Mesendoderm (in vitro differentiated cells): Measurements from ENCODE around the gene THRA.

Experiments used
- DNase-seq: peaks from one replicate; pipeline ENCODE4 v3.0.0; 2013
- H2AK5ac ChIP-seq: 2 replicates; pipeline ENCODE4 v1.6.1; 2013; ENCODE audit warnings: low read length, inconsistent platforms
- H2BK120ac ChIP-seq: 2 replicates; pipeline ENCODE4 v1.6.1; 2013; ENCODE audit warnings: low read depth, mild to moderate bottlenecking, low read length, moderate library complexity, mixed read lengths
- H2BK15ac ChIP-seq: replicated peaks from 2 replicates; pipeline ENCODE4 v1.6.1; 2013; ENCODE audit warnings: low read depth, mild to moderate bottlenecking, moderate library complexity
- H2BK5ac ChIP-seq: 2 replicates; pipeline ENCODE4 v1.6.1; 2013; ENCODE audit warnings: low read length, inconsistent platforms
- H3K18ac ChIP-seq: 2 replicates; pipeline ENCODE4 v1.6.1; 2013; ENCODE audit warnings: mild to moderate bottlenecking, low read length, mixed read lengths
- H3K23ac ChIP-seq: one replicate; pipeline ENCODE4 v1.6.1; 2013; ENCODE audit warnings: low read length
- H3K27ac ChIP-seq: 2 replicates; pipeline ENCODE4 v1.5.1; 2013; ENCODE audit warnings: low read depth, mild to moderate bottlenecking, inconsistent platforms, low read length, moderate library complexity
- H3K27me3 ChIP-seq: 2 replicates; pipeline ENCODE4 v1.6.1; 2013; ENCODE audit warnings: low read length, control low read depth, mild to moderate bottlenecking, inconsistent platforms; ENCODE audit not compliant: insufficient read depth, poor library complexity
- H3K36me3 ChIP-seq: 2 replicates; pipeline ENCODE4 v1.6.1; 2013; ENCODE audit warnings: low read length, inconsistent platforms; ENCODE audit not compliant: control insufficient read depth, insufficient read depth
- H3K4ac ChIP-seq: one replicate; pipeline ENCODE4 v1.6.1; 2013; ENCODE audit warnings: low read depth, mild to moderate bottlenecking, low read length, moderate library complexity
- H3K4me1 ChIP-seq: 2 replicates; pipeline ENCODE4 v1.6.1; 2013; ENCODE audit warnings: low read depth, low read length, inconsistent platforms; ENCODE audit not compliant: control insufficient read depth
- H3K4me2 ChIP-seq: 2 replicates; pipeline ENCODE4 v1.6.1; 2013; ENCODE audit warnings: low read length
- H3K4me3 ChIP-seq: 2 replicates; pipeline ENCODE4 v1.5.1; 2013; ENCODE audit warnings: mild to moderate bottlenecking, low read length
- H3K56ac ChIP-seq: one replicate; pipeline ENCODE4 v1.6.1; 2013; ENCODE audit warnings: low read length
- H3K79me1 ChIP-seq: 2 replicates; pipeline ENCODE4 v1.6.1; 2013; ENCODE audit warnings: low read length, inconsistent platforms
- H3K79me2 ChIP-seq: 2 replicates; pipeline ENCODE4 v1.6.1; 2013; ENCODE audit warnings: mild to moderate bottlenecking, low read length; ENCODE audit not compliant: control insufficient read depth, insufficient read depth
- H3K9ac ChIP-seq: 2 replicates; pipeline ENCODE4 v1.6.1; 2013; ENCODE audit warnings: low read length, inconsistent platforms
- H4K5ac ChIP-seq: one replicate; pipeline ENCODE4 v1.6.1; 2013; ENCODE audit warnings: low read length
- H4K8ac ChIP-seq: one replicate; pipeline ENCODE4 v1.6.1; 2013; ENCODE audit warnings: low read depth, mild to moderate bottlenecking, control low read depth, low read length, moderate library complexity
- WGBS: extraction: QIAGEN DNeasy Blood & Tissue Kit; methylation state at CpG from one replicate; pipeline ENCODE4 v1.1.7; 2013; ENCODE audit warnings: low lambda C conversion rate, missing lambda C conversion rate; ENCODE audit not compliant: insufficient coverage; ENCODE audit errors: extremely low coverage; 5-methylcytosine and 5-hydroxymethylcytosine counted together

Gene THRA

GRCh38 chr17:40041196-40041595, 21.6 kb upstream of the THRA start:
- Histone ChIP-seq H2BK15ac (no peak overlapping the region), H3K9ac (no peak overlapping the region), H3K27ac (no peak overlapping the region), H3K4me2 (no peak overlapping the region), H3K56ac (no peak overlapping the region), H2BK120ac (no peak overlapping the region), H2BK5ac (no peak overlapping the region), H4K8ac (no peak overlapping the region), H3K79me1 (no peaks in the 10 kb centered on the region), H2AK5ac (no peak overlapping the region), H3K4ac (no peak overlapping the region), H3K36me3 (no peaks in the 10 kb centered on the region), H3K4me3 (no peak overlapping the region), H3K23ac (no peak overlapping the region), H4K5ac (no peak overlapping the region), H3K27me3 (no peaks in the 10 kb centered on the region), H3K79me2 (no peaks in the 10 kb centered on the region), H3K4me1 (no peaks in the 10 kb centered on the region), H3K18ac (no peak overlapping the region)
- no peak for DNase-seq
- WGBS: no CpG with 5 or more reads among the region's 2 CpGs

- H2BK120ac ChIP-seq: no peak overlapping the region
- H2AK5ac ChIP-seq: no peak overlapping the region
- H3K18ac ChIP-seq: no peak overlapping the region
- no peak overlapping the region for H3K4me2 ChIP-seq
- H3K27me3 ChIP-seq: no peaks in the 10 kb centered on the region
- no peaks in the 10 kb centered on the region for H3K79me2 ChIP-seq
- no peak overlapping the region for H2BK5ac ChIP-seq
- H3K79me1 ChIP-seq: no peaks in the 10 kb centered on the region
- no peak overlapping the region for H3K27ac ChIP-seq
- no peak overlapping the region for H2BK15ac ChIP-seq
- no peak overlapping the region for H4K8ac ChIP-seq
- no peak overlapping the region for H4K5ac ChIP-seq
- no peak overlapping the region for H3K4ac ChIP-seq
- WGBS: no CpG with 5 or more reads among the region's 6 CpGs
- no peak overlapping the region for H3K56ac ChIP-seq
- H3K4me3 ChIP-seq: no peak overlapping the region
- no peak overlapping the region for H3K23ac ChIP-seq
- no peaks in the 10 kb centered on the region for H3K36me3 ChIP-seq
- H3K4me1 ChIP-seq: no peaks in the 10 kb centered on the region
- H3K9ac ChIP-seq: no peak overlapping the region
- no peak for DNase-seq
Measured at GRCh38 chr17:40056379-40057015, 6.3 kb upstream of the THRA start.

GRCh38 chr17:40058186-40058784, 4.5 kb upstream of the THRA start:
- no peak overlapping the region for H3K9ac ChIP-seq
- H3K79me1 ChIP-seq: no peaks in the 10 kb centered on the region
- H2BK5ac ChIP-seq: no peak overlapping the region
- H3K4me3 ChIP-seq: no peak overlapping the region
- no peak overlapping the region for H3K4me2 ChIP-seq
- H2BK15ac ChIP-seq: no peak overlapping the region
- no peak overlapping the region for H3K56ac ChIP-seq
- H3K18ac ChIP-seq: no peak overlapping the region
- no peak overlapping the region for H4K5ac ChIP-seq
- no peak overlapping the region for H4K8ac ChIP-seq
- no peak overlapping the region for H2AK5ac ChIP-seq
- no peaks in the 10 kb centered on the region for H3K79me2 ChIP-seq
- no CpG with 5 or more reads among the region's 8 CpGs for WGBS
- no peak overlapping the region for H3K27ac ChIP-seq
- DNase-seq: no peak
- H3K36me3 ChIP-seq: no peaks in the 10 kb centered on the region
- H2BK120ac ChIP-seq: no peak overlapping the region
- peaks cover 2% of the 10 kb centered on the region for H3K4me1 ChIP-seq
- H3K4ac ChIP-seq: no peak overlapping the region
- H3K27me3 ChIP-seq: no peaks in the 10 kb centered on the region
- H3K23ac ChIP-seq: no peak overlapping the region

- Histone ChIP-seq H2BK120ac (no peak overlapping the region), H2BK5ac (no peak overlapping the region), H3K4ac (no peak overlapping the region), H3K4me3 (no peak overlapping the region), H3K79me2 (no peaks in the 10 kb centered on the region), H3K79me1 (no peaks in the 10 kb centered on the region), H3K18ac (no peak overlapping the region), H3K4me2 (no peak overlapping the region), H3K27ac (no peak overlapping the region), H3K36me3 (no peaks in the 10 kb centered on the region), H3K23ac (no peak overlapping the region), H2AK5ac (no peak overlapping the region), H3K9ac (no peak overlapping the region), H3K4me1 (peaks cover 2% of the 10 kb centered on the region), H3K56ac (no peak overlapping the region), H3K27me3 (no peaks in the 10 kb centered on the region), H2BK15ac (no peak overlapping the region), H4K8ac (no peak overlapping the region), H4K5ac (no peak overlapping the region)
- no peak for DNase-seq
- WGBS: no CpG with 5 or more reads among the region's 1 CpG
Measured at GRCh38 chr17:40058865-40059264, 3.9 kb upstream of the THRA start.

GRCh38 chr17:40059729-40060475, 2.9 kb upstream of the THRA start:
- Histone ChIP-seq H3K4me3 (no peak overlapping the region), H3K18ac (no peak overlapping the region), H2BK120ac (no peak overlapping the region), H3K56ac (no peak overlapping the region), H3K4ac (no peak overlapping the region), H3K79me2 (no peaks in the 10 kb centered on the region), H3K4me2 (no peak overlapping the region), H3K4me1 (peaks cover 2% of the 10 kb centered on the region), H2BK5ac (no peak overlapping the region), H3K23ac (no peak overlapping the region), H3K27ac (no peak overlapping the region), H3K27me3 (no peaks in the 10 kb centered on the region), H4K8ac (no peak overlapping the region), H3K9ac (no peak overlapping the region), H2BK15ac (no peak overlapping the region), H3K79me1 (no peaks in the 10 kb centered on the region), H4K5ac (no peak overlapping the region), H3K36me3 (no peaks in the 10 kb centered on the region), H2AK5ac (no peak overlapping the region)
- no CpG with 5 or more reads among the region's 8 CpGs for WGBS
- no peak for DNase-seq
